Chondrocyte (in vitro differentiated cells): ENCODE data around the gene PPP6R2. TPM values are rescaled to one million over a fixed set of nuclear protein-coding genes. Genes with fewer than 3 reads are reported as not detected.

Experiments
- DNase-seq: peaks from one replicate; pipeline ENCODE4 v3.0.0; 2021; ENCODE audit warnings: mixed read lengths, low spot score
- H3K27ac Mint-ChIP-seq: one replicate; pipeline ENCODE4 v1.8.0; 2021; ENCODE audit warnings: mild to moderate bottlenecking, moderate library complexity, mixed read lengths; ENCODE audit not compliant: unreplicated experiment
- H3K27me3 Mint-ChIP-seq: 2 replicates; pipeline ENCODE4 v1.8.0; 2021; ENCODE audit warnings: low read depth, mixed read lengths
- H3K36me3 Mint-ChIP-seq: 2 replicates; pipeline ENCODE4 v1.8.0; 2021; ENCODE audit warnings: low read depth, mixed read lengths
- H3K4me1 Mint-ChIP-seq: 2 replicates; pipeline ENCODE4 v1.8.0; 2021; ENCODE audit warnings: low read depth, mild to moderate bottlenecking, mixed read lengths
- H3K4me3 Mint-ChIP-seq: one replicate; pipeline ENCODE4 v1.8.0; 2021; ENCODE audit warnings: mild to moderate bottlenecking, moderate library complexity, mixed read lengths; ENCODE audit not compliant: unreplicated experiment
- H3K9me3 Mint-ChIP-seq: 2 replicates; pipeline ENCODE4 v1.8.0; 2021; ENCODE audit warnings: low read depth, mixed read lengths
- CTCF ChIP-seq: fragments of 200-600 bp; sonication (generic); IDR thresholded peaks from 2 replicates; pipeline ENCODE4 v1.5.0; 2021; ENCODE audit warnings: antibody characterized with exemption, mild to moderate bottlenecking, moderate library complexity
- total RNA-seq: library from RNA; stranded (reverse); gene quantifications from 3 replicates; pipeline ENCODE4 v1.2.1, GENCODE V29; 2021

The PPP6R2 gene
- total RNA-seq, 1 donor from 2014 or later, result 47.1 TPM

- Mint-ChIP-seq H3K27me3 (no peaks in the 10 kb centered on the region), H3K4me1 (peaks cover 30% of the 10 kb centered on the region), H3K9me3 (no peaks in the 10 kb centered on the region), H3K36me3 (no peaks in the 10 kb centered on the region), H3K27ac (no peak overlapping the region), H3K4me3 (peak overlapping the region; percentile 58)
- DNase-seq, result no peak
- no peak for TF ChIP-seq CTCF
Measured at GRCh38 chr22:50475652-50476002, 132.5 kb downstream of the PPP6R2 start.

GRCh38 chr22:50476868-50477267 lies 133.7 kb downstream of the PPP6R2 start:
- no peak for TF ChIP-seq CTCF
- Mint-ChIP-seq H3K27me3 (no peaks in the 10 kb centered on the region), H3K27ac (no peak overlapping the region), H3K9me3 (no peaks in the 10 kb centered on the region), H3K4me3 (no peak overlapping the region), H3K4me1 (peaks cover 26% of the 10 kb centered on the region), H3K36me3 (no peaks in the 10 kb centered on the region)
- no peak for DNase-seq

- no peak for TF ChIP-seq CTCF
- no peak overlapping the region for H3K4me3 Mint-ChIP-seq
- no peaks in the 10 kb centered on the region for H3K27me3 Mint-ChIP-seq
- H3K36me3 Mint-ChIP-seq, result no peaks in the 10 kb centered on the region
- no peaks in the 10 kb centered on the region for H3K9me3 Mint-ChIP-seq
- no peak overlapping the region for H3K27ac Mint-ChIP-seq
- H3K4me1 Mint-ChIP-seq, result peaks cover 20% of the 10 kb centered on the region
- DNase-seq, result no peak
Measured at GRCh38 chr22:50477923-50478322, 134.8 kb downstream of the PPP6R2 start.

GRCh38 chr22:50479721-50480120 lies 136.6 kb downstream of the PPP6R2 start:
- no peak for DNase-seq
- Mint-ChIP-seq H3K4me3 (no peak overlapping the region), H3K4me1 (peaks cover 16% of the 10 kb centered on the region), H3K9me3 (no peaks in the 10 kb centered on the region), H3K36me3 (peaks cover 2% of the 10 kb centered on the region), H3K27ac (no peak overlapping the region), H3K27me3 (no peaks in the 10 kb centered on the region)
- TF ChIP-seq CTCF, result no peak

- no peak for DNase-seq
- H3K4me3 Mint-ChIP-seq, result peak overlapping the region; percentile 67
- no peaks in the 10 kb centered on the region for H3K27me3 Mint-ChIP-seq
- no peak for TF ChIP-seq CTCF
- H3K9me3 Mint-ChIP-seq, result no peaks in the 10 kb centered on the region
- H3K27ac Mint-ChIP-seq, result no peak overlapping the region
- H3K4me1 Mint-ChIP-seq, result peaks cover 20% of the 10 kb centered on the region
- peaks cover 2% of the 10 kb centered on the region for H3K36me3 Mint-ChIP-seq
Measured at GRCh38 chr22:50481045-50481439, 137.9 kb downstream of the PPP6R2 start.
